Ovary (tissue), 3 donors: Measurements from ENCODE around the gene TTC21A.

Experiments
- EP300 ChIP-seq: sonication (generic); formaldehyde crosslinking; IDR thresholded peaks from one replicate; pipeline ENCODE4 v1.6.1; 2017; ENCODE audit warnings: antibody characterized with exemption
- POLR2A ChIP-seq: fragments of 450-650 bp; IDR thresholded peaks from one replicate; pipeline ENCODE4 v1.6.1; 2017; ENCODE audit warnings: antibody characterized with exemption, mild to moderate bottlenecking, moderate library complexity
- TF ChIP-seq, protein P1 (sequence below), 3 donors: fragments of 450-650 bp in 2 of 3; fragments of 200-600 bp in 1 of 3; IDR thresholded peaks; one replicate each; pipeline versions ENCODE4 v1.5.1 to v1.8.0; 2016 to 2022; ENCODE audit warnings: antibody characterized with exemption in 3 of 3, mild to moderate bottlenecking in 1 of 3
- donor health status: DM: no; HTN: no; CAD: no.

DNA sequence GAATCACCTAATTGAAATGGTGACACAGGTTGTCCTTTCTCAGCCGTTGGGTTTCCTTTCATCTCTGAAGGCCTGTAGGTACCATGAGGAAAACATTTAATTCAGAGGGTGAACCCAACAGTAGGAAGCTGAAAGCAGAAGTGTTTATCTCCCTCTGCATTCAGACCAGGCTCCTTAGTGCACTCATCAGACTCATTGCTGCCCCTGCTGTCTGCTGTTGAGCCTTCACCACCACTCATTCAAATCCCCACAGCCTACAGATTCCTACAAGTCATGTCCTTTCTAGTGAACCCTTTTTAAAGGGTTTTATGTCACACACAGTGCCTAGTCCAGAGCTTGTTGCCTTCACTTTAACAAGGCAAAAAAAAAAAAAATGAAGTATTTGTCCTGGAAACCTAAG lies 42.3 kb upstream of the TTC21A start:
- TF ChIP-seq, protein P1, sequence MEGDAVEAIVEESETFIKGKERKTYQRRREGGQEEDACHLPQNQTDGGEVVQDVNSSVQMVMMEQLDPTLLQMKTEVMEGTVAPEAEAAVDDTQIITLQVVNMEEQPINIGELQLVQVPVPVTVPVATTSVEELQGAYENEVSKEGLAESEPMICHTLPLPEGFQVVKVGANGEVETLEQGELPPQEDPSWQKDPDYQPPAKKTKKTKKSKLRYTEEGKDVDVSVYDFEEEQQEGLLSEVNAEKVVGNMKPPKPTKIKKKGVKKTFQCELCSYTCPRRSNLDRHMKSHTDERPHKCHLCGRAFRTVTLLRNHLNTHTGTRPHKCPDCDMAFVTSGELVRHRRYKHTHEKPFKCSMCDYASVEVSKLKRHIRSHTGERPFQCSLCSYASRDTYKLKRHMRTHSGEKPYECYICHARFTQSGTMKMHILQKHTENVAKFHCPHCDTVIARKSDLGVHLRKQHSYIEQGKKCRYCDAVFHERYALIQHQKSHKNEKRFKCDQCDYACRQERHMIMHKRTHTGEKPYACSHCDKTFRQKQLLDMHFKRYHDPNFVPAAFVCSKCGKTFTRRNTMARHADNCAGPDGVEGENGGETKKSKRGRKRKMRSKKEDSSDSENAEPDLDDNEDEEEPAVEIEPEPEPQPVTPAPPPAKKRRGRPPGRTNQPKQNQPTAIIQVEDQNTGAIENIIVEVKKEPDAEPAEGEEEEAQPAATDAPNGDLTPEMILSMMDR (IDR thresholded peaks at IDR 0.05): no peak
- TF ChIP-seq POLR2A (no peak), EP300 (no peak)
